HepG2 (cell line): ENCODE results near the gene LEMD2. TPM values are rescaled to one million over a fixed set of nuclear protein-coding genes. Genes with fewer than 3 reads are reported as not detected.

ENCODE experiments used
- CEBPB ChIP-seq: IDR thresholded peaks from 2 replicates; pipeline ENCODE4 v1.6.1; 2011; ENCODE audit warnings: low read depth, low read length, improper control_type of control experiment, borderline replicate concordance
- DDIT3 ChIP-seq: sonication (generic); formaldehyde crosslinking; IDR thresholded peaks from 2 replicates; pipeline ENCODE4 v1.4.0; 2020; ENCODE audit warnings: mild to moderate bottlenecking, missing genetic modification reagents
- RXRA ChIP-seq: sonication (generic); formaldehyde crosslinking; IDR thresholded peaks from 2 replicates; pipeline ENCODE4 v1.5.1; 2020; ENCODE audit warnings: missing genetic modification reagents
- TBX2 ChIP-seq: sonication (generic); formaldehyde crosslinking; IDR thresholded peaks from 2 replicates; pipeline ENCODE4 v1.5.0; 2020; ENCODE audit warnings: missing genetic modification reagents, mild to moderate bottlenecking, borderline replicate concordance
- YY1 ChIP-seq: IDR thresholded peaks from 2 replicates; pipeline ENCODE4 v1.6.1; 2011; ENCODE audit warnings: low read length, low read depth, moderate library complexity, mild to moderate bottlenecking; ENCODE audit not compliant: insufficient read depth, insufficient replicate concordance
- ZHX2 ChIP-seq, 2 experiments: sonication (generic) in 1 of 2; formaldehyde crosslinking in 1 of 2; IDR thresholded peaks; 2 replicates each; pipeline versions ENCODE4 v1.6.1 to v1.9.0; 2014 to 2022; ENCODE audit warnings: antibody characterized with exemption in 1 of 2, borderline replicate concordance in 1 of 2, inconsistent platforms in 1 of 2, low read depth in 1 of 2, missing genetic modification reagents in 1 of 2
- ZNF580 ChIP-seq: IDR thresholded peaks from 2 replicates; pipeline ENCODE4 v1.6.1; 2016; ENCODE audit warnings: low read depth, borderline replicate concordance
- ZSCAN20 ChIP-seq: sonication (generic); formaldehyde crosslinking; IDR thresholded peaks from 2 replicates; pipeline ENCODE4 v1.4.0; 2020; ENCODE audit warnings: missing genetic modification reagents, mild to moderate bottlenecking, borderline replicate concordance
- polyA plus RNA-seq, 8 experiments: library from polyadenylated mRNA; depleted of rRNA in 3 of 8; stranded (reverse) in 7 of 8; unstranded in 1 of 8; fragments of >200 nt; fragmentation: Illumina TruSeq in 4 of 8; extraction: Trizol in 4 of 8; gene quantifications; 2 replicates each; pipeline versions ENCODE4 v1.2.1 to v1.2.3, GENCODE V29; 2011 to 2016; ENCODE audit warnings: low read depth in 4 of 8, missing spikeins in 1 of 8, mixed read lengths in 1 of 8; ENCODE audit not compliant: insufficient read depth in 1 of 8
- total RNA-seq, 5 experiments: library from RNA; depleted of rRNA; stranded (reverse); fragments of >200 nt; fragmentation: Illumina TruSeq; extraction: Trizol; gene quantifications; 2 replicates each; pipeline ENCODE4 v1.2.3, GENCODE V29; 2016; ENCODE audit warnings: low read depth in 1 of 5

LEMD2 gene
- total and polyA plus RNA-seq, 2 of the 13 experiments (the other 11 are each of a cell fraction or from before 2014, with no cell fraction given) = 45.2 to 62.9 TPM

- TF ChIP-seq DDIT3 = no peak
- TF ChIP-seq ZHX2 (IDR thresholded peaks at IDR 0.05; ENCODE audit: low read depth) = peak; percentile 72; the same call in 1 of the 2 replicates
- 0 out of 2 replicates have a peak, but pooled peaks have one; percentile 6 for TF ChIP-seq ZHX2 (CRISPR knock-in tag; IDR thresholded peaks at IDR 0.05; ENCODE audit: borderline replicate concordance)
- TF ChIP-seq ZNF580 (CRISPR knock-in tag) = peak; percentile 68; the same call in 1 of the 2 replicates
- TF ChIP-seq CEBPB = no peak
- TF ChIP-seq YY1 = peak; percentile 61
- TF ChIP-seq RXRA (CRISPR knock-in tag) = peak; percentile 62; the same call in 1 of the 2 replicates
- TF ChIP-seq TBX2 (CRISPR knock-in tag) = 0 out of 2 replicates have a peak, but pooled peaks have one; percentile 21
- TF ChIP-seq ZSCAN20 (CRISPR knock-in tag) = 0 out of 2 replicates have a peak, but pooled peaks have one; percentile 39
These were observed 806 bp downstream of the LEMD2 start (continued) for GRCh38 chr6:33787954-33788693.
